Measurements from ENCODE around the gene TRIM33. TPM values are rescaled to one million over a fixed set of nuclear protein-coding genes. Genes with fewer than 3 reads are reported as not detected.

The TRIM33 gene
- total RNA-seq, 1 donor from 2014 or later = 36.2 TPM

- Mint-ChIP-seq H3K4me1 (ENCODE audit: unreplicated experiment) (peaks cover 37% of the 10 kb centered on the region), H3K36me3 (ENCODE audit: low read depth, unreplicated experiment) (peaks cover 12% of the 10 kb centered on the region), H3K9me3 (ENCODE audit: unreplicated experiment) (no peaks in the 10 kb centered on the region), H3K4me3 (ENCODE audit: unreplicated experiment) (peak overlapping the region; percentile 21), H3K27me3 (ENCODE audit: unreplicated experiment) (peaks cover 8% of the 10 kb centered on the region), H3K27ac (ENCODE audit: unreplicated experiment) (no peak overlapping the region)
- TF ChIP-seq, protein P1, sequence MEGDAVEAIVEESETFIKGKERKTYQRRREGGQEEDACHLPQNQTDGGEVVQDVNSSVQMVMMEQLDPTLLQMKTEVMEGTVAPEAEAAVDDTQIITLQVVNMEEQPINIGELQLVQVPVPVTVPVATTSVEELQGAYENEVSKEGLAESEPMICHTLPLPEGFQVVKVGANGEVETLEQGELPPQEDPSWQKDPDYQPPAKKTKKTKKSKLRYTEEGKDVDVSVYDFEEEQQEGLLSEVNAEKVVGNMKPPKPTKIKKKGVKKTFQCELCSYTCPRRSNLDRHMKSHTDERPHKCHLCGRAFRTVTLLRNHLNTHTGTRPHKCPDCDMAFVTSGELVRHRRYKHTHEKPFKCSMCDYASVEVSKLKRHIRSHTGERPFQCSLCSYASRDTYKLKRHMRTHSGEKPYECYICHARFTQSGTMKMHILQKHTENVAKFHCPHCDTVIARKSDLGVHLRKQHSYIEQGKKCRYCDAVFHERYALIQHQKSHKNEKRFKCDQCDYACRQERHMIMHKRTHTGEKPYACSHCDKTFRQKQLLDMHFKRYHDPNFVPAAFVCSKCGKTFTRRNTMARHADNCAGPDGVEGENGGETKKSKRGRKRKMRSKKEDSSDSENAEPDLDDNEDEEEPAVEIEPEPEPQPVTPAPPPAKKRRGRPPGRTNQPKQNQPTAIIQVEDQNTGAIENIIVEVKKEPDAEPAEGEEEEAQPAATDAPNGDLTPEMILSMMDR (IDR thresholded peaks at IDR 0.05; ENCODE audit: unreplicated experiment) = no peak
- no peak for DNase-seq (ENCODE audit: low spot score)
These were observed 2.6 kb downstream of the TRIM33 start for GRCh38 chr1:114508386-114508898.

DNA sequence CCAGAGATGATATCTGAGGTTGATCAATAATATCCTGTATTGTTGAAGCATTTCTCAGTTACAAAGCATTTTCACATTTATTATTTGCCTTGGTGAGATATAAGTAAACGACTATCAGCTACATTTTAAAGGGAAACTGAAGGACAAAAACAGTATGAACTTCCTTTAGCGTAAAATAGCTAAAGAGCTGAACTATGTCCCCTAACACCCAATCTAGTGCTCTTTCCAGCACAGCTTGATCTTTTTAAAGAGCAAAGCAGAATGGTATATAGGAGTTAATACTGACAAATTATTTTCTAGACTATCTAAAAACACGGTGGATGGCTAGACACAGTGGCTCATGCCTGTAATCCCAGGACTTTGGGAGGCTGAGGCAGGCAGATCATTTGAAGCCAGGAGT, 3.5 kb downstream of the TRIM33 start:
- H3K36me3 Mint-ChIP-seq (ENCODE audit: low read depth, unreplicated experiment) = peaks cover 12% of the 10 kb centered on the region
- TF ChIP-seq, protein P1 (IDR thresholded peaks at IDR 0.05; ENCODE audit: unreplicated experiment) = no peak
- H3K4me3 Mint-ChIP-seq (ENCODE audit: unreplicated experiment) = no peak overlapping the region
- H3K4me1 Mint-ChIP-seq (ENCODE audit: unreplicated experiment) = peaks cover 37% of the 10 kb centered on the region
- peak overlapping the region; percentile 44 for H3K27ac Mint-ChIP-seq (ENCODE audit: unreplicated experiment)
- no peak for DNase-seq (ENCODE audit: low spot score)
- no peaks in the 10 kb centered on the region for H3K9me3 Mint-ChIP-seq (ENCODE audit: unreplicated experiment)
- peaks cover 8% of the 10 kb centered on the region for H3K27me3 Mint-ChIP-seq (ENCODE audit: unreplicated experiment)

GRCh38 chr1:114505148-114505561, 5.8 kb downstream of the TRIM33 start:
- TF ChIP-seq, protein P1 (IDR thresholded peaks at IDR 0.05; ENCODE audit: unreplicated experiment) = no peak
- H3K4me3 Mint-ChIP-seq (ENCODE audit: unreplicated experiment) = no peak overlapping the region
- H3K9me3 Mint-ChIP-seq (ENCODE audit: unreplicated experiment) = no peaks in the 10 kb centered on the region
- H3K27me3 Mint-ChIP-seq (ENCODE audit: unreplicated experiment) = peaks cover 8% of the 10 kb centered on the region
- H3K36me3 Mint-ChIP-seq (ENCODE audit: low read depth, unreplicated experiment) = peaks cover 8% of the 10 kb centered on the region
- H3K27ac Mint-ChIP-seq (ENCODE audit: unreplicated experiment) = peak overlapping the region; percentile 8
- no peak for DNase-seq (ENCODE audit: low spot score)
- peaks cover 30% of the 10 kb centered on the region for H3K4me1 Mint-ChIP-seq (ENCODE audit: unreplicated experiment)

- TF ChIP-seq, protein P1 (IDR thresholded peaks at IDR 0.05; ENCODE audit: unreplicated experiment) = no peak
- Mint-ChIP-seq H3K27me3 (ENCODE audit: unreplicated experiment) (peaks cover 3% of the 10 kb centered on the region), H3K4me3 (ENCODE audit: unreplicated experiment) (no peak overlapping the region), H3K36me3 (ENCODE audit: low read depth, unreplicated experiment) (peaks cover 3% of the 10 kb centered on the region), H3K27ac (ENCODE audit: unreplicated experiment) (no peak overlapping the region), H3K9me3 (ENCODE audit: unreplicated experiment) (no peaks in the 10 kb centered on the region), H3K4me1 (ENCODE audit: unreplicated experiment) (peaks cover 18% of the 10 kb centered on the region)
- DNase-seq (ENCODE audit: low spot score) = no peak
These were observed 7.0 kb downstream of the TRIM33 start for GRCh38 chr1:114503916-114504422.

DNA sequence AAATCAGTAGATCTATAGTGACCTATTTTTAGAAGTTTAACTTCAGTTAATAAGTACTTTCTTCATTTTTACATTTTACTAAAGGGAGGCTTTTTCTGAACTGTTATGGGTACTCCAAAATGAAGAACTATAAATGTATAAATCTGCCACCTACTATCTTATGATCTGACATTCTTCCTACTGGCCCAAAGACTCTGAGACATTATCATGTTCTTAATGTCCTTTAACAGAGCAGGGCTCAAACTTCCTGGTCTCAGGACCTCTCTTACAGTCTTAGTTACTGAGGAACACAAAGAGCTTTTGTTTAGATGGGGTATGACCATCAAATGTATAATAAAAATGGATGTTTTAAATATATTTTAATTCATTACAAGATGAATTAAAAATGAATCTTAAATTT, 8.9 kb downstream of the TRIM33 start:
- H3K4me1 Mint-ChIP-seq (ENCODE audit: unreplicated experiment) = peaks cover 4% of the 10 kb centered on the region
- peaks cover 3% of the 10 kb centered on the region for H3K36me3 Mint-ChIP-seq (ENCODE audit: low read depth, unreplicated experiment)
- TF ChIP-seq, protein P1 (IDR thresholded peaks at IDR 0.05; ENCODE audit: unreplicated experiment) = no peak
- peaks cover 1% of the 10 kb centered on the region for H3K27me3 Mint-ChIP-seq (ENCODE audit: unreplicated experiment)
- no peak overlapping the region for H3K4me3 Mint-ChIP-seq (ENCODE audit: unreplicated experiment)
- no peak overlapping the region for H3K27ac Mint-ChIP-seq (ENCODE audit: unreplicated experiment)
- no peak for DNase-seq (ENCODE audit: low spot score)
- no peaks in the 10 kb centered on the region for H3K9me3 Mint-ChIP-seq (ENCODE audit: unreplicated experiment)
